Parathyroid adenoma (tissue), 2 donors: ENCODE measurements around the gene FAM240A.

Source experiments
- H2AFZ ChIP-seq: fragments of 300-600 bp; sonication (generic); one replicate; pipeline ENCODE4 v1.7.0; 2017; ENCODE audit warnings: antibody characterized with exemption, mild to moderate bottlenecking
- H3K27ac ChIP-seq: fragments of 300-600 bp; sonication (generic); one replicate; pipeline ENCODE4 v1.7.0; 2017
- H3K27me3 ChIP-seq: fragments of 300-600 bp; sonication (generic); one replicate; pipeline ENCODE4 v1.7.0; 2017; ENCODE audit warnings: low read length; ENCODE audit not compliant: control insufficient read depth, insufficient read depth
- H3K36me3 ChIP-seq: fragments of 300-600 bp; sonication (generic); one replicate; pipeline ENCODE4 v1.7.0; 2017; ENCODE audit warnings: low read length; ENCODE audit not compliant: control insufficient read depth, insufficient read depth
- H3K4me1 ChIP-seq: fragments of 300-600 bp; sonication (generic); one replicate; pipeline ENCODE4 v1.7.0; 2017; ENCODE audit warnings: control low read depth
- H3K4me2 ChIP-seq: fragments of 300-600 bp; sonication (generic); one replicate; pipeline ENCODE4 v1.7.0; 2017; ENCODE audit warnings: low read length
- H3K4me3 ChIP-seq: fragments of 300-600 bp; sonication (generic); one replicate; pipeline ENCODE4 v1.7.0; 2017; ENCODE audit warnings: low read depth, low read length
- H3K79me2 ChIP-seq: fragments of 300-600 bp; sonication (generic); one replicate; pipeline ENCODE4 v1.7.0; 2017; ENCODE audit warnings: control low read depth
- H3K9ac ChIP-seq: fragments of 300-600 bp; sonication (generic); one replicate; pipeline ENCODE4 v1.7.0; 2017; ENCODE audit warnings: mild to moderate bottlenecking
- H3K9me3 ChIP-seq: fragments of 300-600 bp; sonication (generic); one replicate; pipeline ENCODE4 v1.7.0; 2017; ENCODE audit warnings: low read length; ENCODE audit not compliant: control insufficient read depth
- TF ChIP-seq, protein P1 (sequence below): fragments of 300-600 bp; sonication (generic); IDR thresholded peaks from one replicate; pipeline ENCODE4 v1.7.0; 2017; ENCODE audit warnings: antibody characterized with exemption, mild to moderate bottlenecking
- donor health status: primary hyperparathyroidism.

The FAM240A gene

GRCh38 chr3:46607603-46608028 lies 4.7 kb upstream of the FAM240A start:
- Histone ChIP-seq H3K4me3 (no peak overlapping the region), H3K9me3 (no peaks in the 10 kb centered on the region), H3K27me3 (no peaks in the 10 kb centered on the region), H3K36me3 (no peaks in the 10 kb centered on the region), H3K27ac (no peak overlapping the region), H2AFZ (no peak overlapping the region), H3K4me2 (no peak overlapping the region), H3K4me1 (no peaks in the 10 kb centered on the region), H3K79me2 (no peaks in the 10 kb centered on the region), H3K9ac (no peak overlapping the region)
- TF ChIP-seq, protein P1, sequence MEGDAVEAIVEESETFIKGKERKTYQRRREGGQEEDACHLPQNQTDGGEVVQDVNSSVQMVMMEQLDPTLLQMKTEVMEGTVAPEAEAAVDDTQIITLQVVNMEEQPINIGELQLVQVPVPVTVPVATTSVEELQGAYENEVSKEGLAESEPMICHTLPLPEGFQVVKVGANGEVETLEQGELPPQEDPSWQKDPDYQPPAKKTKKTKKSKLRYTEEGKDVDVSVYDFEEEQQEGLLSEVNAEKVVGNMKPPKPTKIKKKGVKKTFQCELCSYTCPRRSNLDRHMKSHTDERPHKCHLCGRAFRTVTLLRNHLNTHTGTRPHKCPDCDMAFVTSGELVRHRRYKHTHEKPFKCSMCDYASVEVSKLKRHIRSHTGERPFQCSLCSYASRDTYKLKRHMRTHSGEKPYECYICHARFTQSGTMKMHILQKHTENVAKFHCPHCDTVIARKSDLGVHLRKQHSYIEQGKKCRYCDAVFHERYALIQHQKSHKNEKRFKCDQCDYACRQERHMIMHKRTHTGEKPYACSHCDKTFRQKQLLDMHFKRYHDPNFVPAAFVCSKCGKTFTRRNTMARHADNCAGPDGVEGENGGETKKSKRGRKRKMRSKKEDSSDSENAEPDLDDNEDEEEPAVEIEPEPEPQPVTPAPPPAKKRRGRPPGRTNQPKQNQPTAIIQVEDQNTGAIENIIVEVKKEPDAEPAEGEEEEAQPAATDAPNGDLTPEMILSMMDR: no peak

- H3K27me3 ChIP-seq: no peaks in the 10 kb centered on the region
- no peaks in the 10 kb centered on the region for H3K4me1 ChIP-seq
- H3K9me3 ChIP-seq: no peaks in the 10 kb centered on the region
- TF ChIP-seq, protein P1: no peak
- no peak overlapping the region for H3K9ac ChIP-seq
- no peak overlapping the region for H3K27ac ChIP-seq
- H3K36me3 ChIP-seq: no peaks in the 10 kb centered on the region
- H2AFZ ChIP-seq: no peak overlapping the region
- no peak overlapping the region for H3K4me3 ChIP-seq
- no peak overlapping the region for H3K4me2 ChIP-seq
- H3K79me2 ChIP-seq: no peaks in the 10 kb centered on the region
Observed at GRCh38 chr3:46609212-46609721, 3.1 kb upstream of the FAM240A start.

DNA sequence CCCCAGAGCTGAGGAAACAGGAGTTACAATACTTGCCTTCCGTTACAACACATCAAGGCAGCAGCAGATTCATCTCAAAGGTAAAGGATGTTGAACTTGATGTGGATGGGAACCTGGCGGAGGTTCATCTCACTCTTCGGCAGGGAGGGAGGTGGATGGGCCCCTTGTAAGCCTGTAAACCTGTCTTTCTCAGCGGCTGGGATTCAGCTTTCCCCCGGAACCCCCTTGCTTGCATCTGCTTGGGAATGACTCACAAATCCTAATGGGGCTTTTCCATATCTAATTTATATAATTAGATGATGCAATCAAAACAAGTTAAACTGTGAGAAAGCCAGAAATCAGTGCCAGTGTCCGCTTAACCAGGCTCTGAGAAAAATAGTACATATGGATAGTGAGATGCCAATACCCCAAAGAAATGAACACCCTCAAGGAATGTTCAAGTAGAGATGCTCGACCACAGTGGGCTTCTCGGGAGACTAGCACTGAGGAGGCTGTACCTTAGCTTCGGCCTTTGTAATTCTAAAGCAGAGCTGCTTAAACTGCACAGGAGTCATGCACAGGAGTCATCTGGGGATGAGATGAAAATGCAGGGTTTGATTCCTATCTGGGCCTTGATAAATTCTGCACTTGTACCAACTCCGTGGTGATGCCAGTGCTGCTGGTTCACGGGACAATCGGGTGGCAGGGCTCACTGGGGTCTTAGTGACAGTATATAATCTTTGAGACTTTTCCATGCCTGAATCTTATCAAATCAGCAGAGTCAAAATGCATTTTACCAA lies 2.2 kb upstream of the FAM240A start:
- H3K36me3 ChIP-seq: no peaks in the 10 kb centered on the region
- no peak overlapping the region for H3K9ac ChIP-seq
- H3K27ac ChIP-seq: no peak overlapping the region
- H3K79me2 ChIP-seq: no peaks in the 10 kb centered on the region
- TF ChIP-seq, protein P1: no peak
- H3K4me3 ChIP-seq: no peak overlapping the region
- H3K27me3 ChIP-seq: no peaks in the 10 kb centered on the region
- H3K4me1 ChIP-seq: no peaks in the 10 kb centered on the region
- no peaks in the 10 kb centered on the region for H3K9me3 ChIP-seq
- H2AFZ ChIP-seq: no peak overlapping the region
- H3K4me2 ChIP-seq: no peak overlapping the region

DNA sequence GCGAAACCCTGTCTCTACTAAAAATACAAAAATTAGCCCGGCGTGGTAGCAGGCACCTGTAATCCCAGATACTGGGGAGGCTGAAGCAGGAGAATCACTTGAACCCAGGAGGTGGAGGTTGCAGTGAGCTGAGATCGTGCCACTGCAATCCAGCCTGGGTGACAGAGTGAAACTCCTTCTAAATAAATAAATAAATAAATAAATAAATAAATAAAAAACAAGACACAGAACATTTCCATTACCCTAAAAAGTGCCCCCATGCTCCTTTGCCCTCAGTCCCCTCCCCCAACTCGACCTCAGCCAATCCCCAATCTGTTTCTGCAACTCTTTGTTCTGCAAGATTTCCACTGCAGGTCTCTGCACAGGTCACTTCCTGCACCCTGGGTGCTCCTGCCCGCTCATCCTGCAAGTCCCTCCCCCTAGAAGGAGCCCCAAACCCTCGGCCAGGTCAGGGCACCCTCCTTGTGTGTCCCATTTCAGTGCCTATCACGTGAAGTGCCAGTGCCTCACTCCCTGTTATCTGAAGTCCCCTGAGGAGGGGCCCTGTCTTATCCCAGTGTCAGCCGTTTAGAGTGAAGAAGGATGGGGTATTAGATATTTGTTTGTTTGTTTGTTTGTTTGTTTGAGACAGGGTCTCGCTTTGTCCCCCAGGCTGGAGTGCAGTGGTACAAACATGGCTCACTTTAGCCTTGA lies 1.1 kb downstream of the FAM240A start:
- H3K9me3 ChIP-seq: no peaks in the 10 kb centered on the region

More for the DNA sequence above, 1.1 kb downstream of the FAM240A start:
- no peak overlapping the region for H3K27ac ChIP-seq
- no peak overlapping the region for H2AFZ ChIP-seq
- no peaks in the 10 kb centered on the region for H3K4me1 ChIP-seq
- no peaks in the 10 kb centered on the region for H3K27me3 ChIP-seq
- H3K9ac ChIP-seq: no peak overlapping the region
- H3K4me3 ChIP-seq: no peak overlapping the region
- no peaks in the 10 kb centered on the region for H3K79me2 ChIP-seq
- no peaks in the 10 kb centered on the region for H3K36me3 ChIP-seq
- TF ChIP-seq, protein P1: no peak
- no peak overlapping the region for H3K4me2 ChIP-seq
